ENCODE measurements around the gene SHISA9. TPM values are rescaled to one million over a fixed set of nuclear protein-coding genes. Genes with fewer than 3 reads are reported as not detected.

The SHISA9 gene
- total RNA-seq, 1 experiment from 2014 or later = 0.29 TPM

DNA sequence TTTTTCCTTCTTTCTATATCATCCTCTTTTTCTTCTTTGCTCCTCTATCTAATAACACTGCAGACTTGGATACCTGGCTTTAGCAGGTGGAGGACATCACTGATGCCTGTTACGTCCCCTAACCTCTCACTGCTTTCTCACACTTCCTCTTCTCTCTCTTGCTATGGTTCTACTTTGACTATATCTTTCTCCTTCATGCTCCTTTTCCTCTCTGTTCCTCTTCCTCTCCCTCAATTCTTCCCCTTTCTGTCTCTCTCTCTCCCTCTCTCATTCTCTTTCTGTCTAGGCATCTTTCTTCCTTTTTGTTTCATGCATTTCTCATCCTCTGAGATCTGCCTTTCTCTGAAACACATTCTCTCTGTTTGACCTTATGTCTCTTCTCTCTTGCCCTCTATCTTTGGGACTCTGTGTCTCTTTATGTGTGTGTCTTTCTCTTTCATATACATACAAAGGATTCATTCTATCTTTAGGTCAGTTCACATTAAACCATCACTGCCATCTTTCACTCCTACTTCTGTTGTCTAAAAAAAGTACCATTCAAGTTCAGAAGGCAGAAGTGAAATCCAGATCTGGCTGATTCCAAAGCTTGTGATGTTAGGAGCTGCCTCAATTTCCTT lies 353.7 kb downstream of the SHISA9 start:
- Mint-ChIP-seq H3K4me3 (ENCODE audit: unreplicated experiment) (no peak overlapping the region), H3K36me3 (ENCODE audit: insufficient read depth, unreplicated experiment) (no peaks in the 10 kb centered on the region), H3K27me3 (ENCODE audit: insufficient read depth, unreplicated experiment) (no peaks in the 10 kb centered on the region), H3K9me3 (ENCODE audit: unreplicated experiment) (no peaks in the 10 kb centered on the region), H3K4me1 (ENCODE audit: low read depth, unreplicated experiment) (no peaks in the 10 kb centered on the region), H3K27ac (ENCODE audit: unreplicated experiment) (no peak overlapping the region)
- Histone ChIP-seq H3K27me3 (replicated peaks; ENCODE audit: control insufficient read depth, insufficient read depth, low read length) (no peaks in the 10 kb centered on the region), H3K4me1 (no peaks in the 10 kb centered on the region), H3K9me3 (no peaks in the 10 kb centered on the region), H3K4me3 (ENCODE audit: low read depth, low read length) (no peak overlapping the region), H3K36me3 (ENCODE audit: control insufficient read depth, insufficient read depth, low read length) (no peaks in the 10 kb centered on the region; the same call in 1 of the 2 replicates)
- POLR2A ChIA-PET = no interaction called here
- intact Hi-C loops (cut with micrococcal nuclease; ENCODE audit: unreplicated experiment) = no loop called here
- TF ChIP-seq, protein P1, sequence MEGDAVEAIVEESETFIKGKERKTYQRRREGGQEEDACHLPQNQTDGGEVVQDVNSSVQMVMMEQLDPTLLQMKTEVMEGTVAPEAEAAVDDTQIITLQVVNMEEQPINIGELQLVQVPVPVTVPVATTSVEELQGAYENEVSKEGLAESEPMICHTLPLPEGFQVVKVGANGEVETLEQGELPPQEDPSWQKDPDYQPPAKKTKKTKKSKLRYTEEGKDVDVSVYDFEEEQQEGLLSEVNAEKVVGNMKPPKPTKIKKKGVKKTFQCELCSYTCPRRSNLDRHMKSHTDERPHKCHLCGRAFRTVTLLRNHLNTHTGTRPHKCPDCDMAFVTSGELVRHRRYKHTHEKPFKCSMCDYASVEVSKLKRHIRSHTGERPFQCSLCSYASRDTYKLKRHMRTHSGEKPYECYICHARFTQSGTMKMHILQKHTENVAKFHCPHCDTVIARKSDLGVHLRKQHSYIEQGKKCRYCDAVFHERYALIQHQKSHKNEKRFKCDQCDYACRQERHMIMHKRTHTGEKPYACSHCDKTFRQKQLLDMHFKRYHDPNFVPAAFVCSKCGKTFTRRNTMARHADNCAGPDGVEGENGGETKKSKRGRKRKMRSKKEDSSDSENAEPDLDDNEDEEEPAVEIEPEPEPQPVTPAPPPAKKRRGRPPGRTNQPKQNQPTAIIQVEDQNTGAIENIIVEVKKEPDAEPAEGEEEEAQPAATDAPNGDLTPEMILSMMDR (IDR thresholded peaks at IDR 0.05; ENCODE audit: insufficient read depth in 1 of 2, low read depth in 1 of 2, low read length in 1 of 2, severe bottlenecking in 1 of 2, unreplicated experiment in 1 of 2) = no peak
- CTCF ChIA-PET = no interaction called here
- BruUV-seq (replicated peaks) = no TSS peak
- no peak for DNase-seq

DNA sequence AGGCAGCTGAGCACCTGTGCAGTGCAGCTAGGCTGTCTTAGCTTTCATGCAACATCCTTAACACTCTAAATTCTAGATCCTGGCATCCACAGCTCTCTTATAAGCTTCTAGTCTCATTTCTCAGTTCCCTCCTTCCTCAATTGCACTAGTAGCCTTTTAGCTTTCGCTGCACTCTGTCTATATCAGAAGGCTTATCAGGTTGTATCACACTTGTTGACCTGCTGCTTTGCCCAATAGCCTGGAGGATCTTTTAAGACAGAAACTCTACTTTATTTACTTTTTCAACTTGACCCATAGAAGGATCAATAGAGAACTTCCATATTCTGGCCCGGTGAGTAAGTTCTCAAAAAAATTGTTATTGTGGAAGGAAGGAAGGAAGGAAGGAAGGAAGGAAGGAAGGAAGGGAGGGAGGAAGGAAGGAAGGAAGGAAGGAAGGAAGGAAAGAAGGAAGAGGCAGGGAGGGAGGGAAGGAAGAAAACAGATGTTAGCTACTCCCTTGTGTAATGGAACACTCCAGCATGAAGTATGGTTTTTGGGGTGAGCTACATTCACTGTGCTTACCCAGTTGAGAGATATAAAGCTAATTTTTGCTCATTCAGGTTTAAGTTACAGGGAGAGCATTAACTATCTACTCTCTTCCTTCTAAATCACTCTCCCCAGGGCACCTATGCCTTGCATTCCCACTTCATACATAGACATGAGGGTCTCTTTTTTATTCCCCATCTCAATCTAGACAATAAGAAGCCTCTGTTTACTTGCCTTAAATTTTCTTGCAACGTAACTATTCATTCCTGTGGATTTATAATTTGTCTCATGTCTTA lies 361.1 kb downstream of the SHISA9 start:
- no peak for DNase-seq
- Histone ChIP-seq H3K36me3 (ENCODE audit: control insufficient read depth, insufficient read depth, low read length) (no peaks in the 10 kb centered on the region), H3K4me1 (no peaks in the 10 kb centered on the region), H3K4me3 (ENCODE audit: low read depth, low read length) (no peak overlapping the region), H3K9me3 (no peaks in the 10 kb centered on the region), H3K27me3 (replicated peaks; ENCODE audit: control insufficient read depth, insufficient read depth, low read length) (no peaks in the 10 kb centered on the region)
- CTCF ChIA-PET = no interaction called here
- intact Hi-C loops (cut with micrococcal nuclease; ENCODE audit: unreplicated experiment) = no loop called here
- Mint-ChIP-seq H3K27me3 (ENCODE audit: insufficient read depth, unreplicated experiment) (peaks cover 6% of the 10 kb centered on the region), H3K4me3 (ENCODE audit: unreplicated experiment) (no peak overlapping the region), H3K27ac (ENCODE audit: unreplicated experiment) (no peak overlapping the region), H3K4me1 (ENCODE audit: low read depth, unreplicated experiment) (no peaks in the 10 kb centered on the region), H3K9me3 (ENCODE audit: unreplicated experiment) (peaks cover 8% of the 10 kb centered on the region), H3K36me3 (ENCODE audit: insufficient read depth, unreplicated experiment) (no peaks in the 10 kb centered on the region)
- POLR2A ChIA-PET = no interaction called here
- TF ChIP-seq, protein P1 (IDR thresholded peaks at IDR 0.05; ENCODE audit: insufficient read depth in 1 of 2, low read depth in 1 of 2, low read length in 1 of 2, severe bottlenecking in 1 of 2, unreplicated experiment in 1 of 2) = no peak
- BruUV-seq (replicated peaks) = no TSS peak

DNA sequence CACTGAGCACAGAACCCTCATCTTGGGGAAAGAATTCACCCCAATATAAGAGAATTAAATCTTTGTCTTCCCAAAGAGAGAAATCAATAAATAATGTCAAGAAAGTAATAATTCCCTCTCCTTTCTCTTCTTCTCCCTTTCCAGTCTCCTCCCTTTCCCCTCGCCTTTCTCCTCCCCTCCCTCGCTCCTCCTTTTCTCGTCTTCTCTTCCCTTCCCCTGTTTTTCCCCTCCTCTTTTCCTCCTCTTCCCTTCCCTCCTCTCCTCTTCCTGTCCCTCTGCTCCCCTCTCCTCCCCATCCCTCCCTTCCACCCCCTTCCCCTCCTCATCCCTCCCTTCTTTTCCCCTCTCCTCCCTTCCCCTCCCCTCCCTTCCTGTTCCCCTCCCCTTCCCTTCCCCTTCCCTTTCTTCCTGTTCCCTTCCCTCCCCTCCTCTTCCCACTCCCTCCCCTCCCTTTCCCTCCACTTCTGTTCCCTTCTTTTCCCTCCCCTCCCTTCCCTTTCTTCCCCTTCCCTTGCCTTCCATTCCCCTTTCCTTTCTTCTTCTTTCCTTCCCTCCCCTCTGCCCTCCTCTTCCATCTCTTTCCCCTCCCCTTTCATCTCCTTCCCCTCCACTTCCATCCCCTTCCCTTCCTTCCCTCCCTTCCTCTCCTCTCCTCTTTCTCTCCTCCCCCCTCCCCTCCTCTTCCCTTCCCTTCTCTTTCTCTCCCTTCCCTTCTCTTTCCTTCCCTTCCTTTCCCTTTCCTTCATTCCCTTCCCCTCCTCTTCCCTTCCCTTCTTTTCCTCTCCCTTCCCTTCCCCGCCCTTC lies 363.6 kb downstream of the SHISA9 start:
- DNase-seq = no peak
- no peaks in the 10 kb centered on the region for H3K9me3 ChIP-seq
- Mint-ChIP-seq H3K36me3 (ENCODE audit: insufficient read depth, unreplicated experiment) (no peaks in the 10 kb centered on the region), H3K9me3 (ENCODE audit: unreplicated experiment) (peaks cover 8% of the 10 kb centered on the region), H3K4me1 (ENCODE audit: low read depth, unreplicated experiment) (peaks cover under 1% of the 10 kb centered on the region), H3K27ac (ENCODE audit: unreplicated experiment) (no peak overlapping the region), H3K4me3 (ENCODE audit: unreplicated experiment) (no peak overlapping the region), H3K27me3 (ENCODE audit: insufficient read depth, unreplicated experiment) (peaks cover 6% of the 10 kb centered on the region)
- 0 out of 2 replicates have a peak, but pooled peaks cover under 1% of the 10 kb centered on the region for H3K4me1 ChIP-seq
- TF ChIP-seq, protein P1 (IDR thresholded peaks at IDR 0.05; ENCODE audit: insufficient read depth in 1 of 2, low read depth in 1 of 2, low read length in 1 of 2, severe bottlenecking in 1 of 2, unreplicated experiment in 1 of 2) = no peak
- CTCF ChIA-PET = no interaction called here
- intact Hi-C loops (cut with micrococcal nuclease; ENCODE audit: unreplicated experiment) = no loop called here
- H3K27me3 ChIP-seq (replicated peaks; ENCODE audit: control insufficient read depth, insufficient read depth, low read length) = no peaks in the 10 kb centered on the region
- no peak overlapping the region for H3K4me3 ChIP-seq (ENCODE audit: low read depth, low read length)
- BruUV-seq (replicated peaks) = no TSS peak
- H3K36me3 ChIP-seq (ENCODE audit: control insufficient read depth, insufficient read depth, low read length) = no peaks in the 10 kb centered on the region
- POLR2A ChIA-PET = no interaction called here
